Sciatic nerve (tissue), 2 donors: ENCODE data around the gene KPNA5. TPM values are rescaled to one million over a fixed set of nuclear protein-coding genes. Genes with fewer than 3 reads are reported as not detected.

Experiments used
- ATAC-seq: fragments of 200-7000 bp; cut with Tn5 transposase; one replicate; pipeline ENCODE4 v1.9.1; 2020; ENCODE audit warnings: mild to moderate bottlenecking, moderate library complexity
- DNase-seq: peaks from one replicate; pipeline ENCODE4 v3.0.0-alpha.2; 2020; ENCODE audit warnings: low spot score
- intact Hi-C: fragments of 100-400 bp; cut with DNase I; formaldehyde crosslinking; loops from one replicate; pipeline ENCODE4 v1.14.2; 2022
- total RNA-seq: library from RNA; stranded (reverse); fragmentation: NEBNext Ultra II Directional; extraction: Animal tissue kit (Norgen Biotek cat#: 25700); gene quantifications from one replicate; pipeline ENCODE4 v1.2.1, GENCODE V29; 2021
- donor health status: DM: no; HTN: no; CAD: no.
- donor health status: DM: no; HTN: no; CAD: no.

KPNA5 gene
- total RNA-seq, 1 donor from 2014 or later = 29.5 TPM

DNA sequence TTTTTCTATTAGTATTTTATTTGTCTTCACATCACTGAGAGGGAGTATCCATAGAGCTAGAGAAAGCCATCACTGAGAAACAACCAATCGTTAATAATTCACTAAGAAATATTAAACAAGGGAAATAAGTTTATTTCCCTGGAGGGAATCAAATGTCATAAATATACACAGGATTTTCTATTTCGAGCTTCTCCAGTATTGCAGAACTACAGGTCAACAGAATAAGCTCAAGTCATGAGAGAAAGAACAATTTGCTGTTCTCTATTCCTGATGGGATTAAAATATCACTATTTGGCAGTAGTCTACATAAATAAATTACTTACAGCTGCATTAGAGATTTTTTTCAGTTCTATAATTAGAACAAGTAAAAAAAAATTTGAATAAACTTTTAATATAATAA is 86.7 kb downstream of the KPNA5 start:
- intact Hi-C loops = no loop called here
- ATAC-seq = peak; percentile 73
- no peak for DNase-seq

DNA sequence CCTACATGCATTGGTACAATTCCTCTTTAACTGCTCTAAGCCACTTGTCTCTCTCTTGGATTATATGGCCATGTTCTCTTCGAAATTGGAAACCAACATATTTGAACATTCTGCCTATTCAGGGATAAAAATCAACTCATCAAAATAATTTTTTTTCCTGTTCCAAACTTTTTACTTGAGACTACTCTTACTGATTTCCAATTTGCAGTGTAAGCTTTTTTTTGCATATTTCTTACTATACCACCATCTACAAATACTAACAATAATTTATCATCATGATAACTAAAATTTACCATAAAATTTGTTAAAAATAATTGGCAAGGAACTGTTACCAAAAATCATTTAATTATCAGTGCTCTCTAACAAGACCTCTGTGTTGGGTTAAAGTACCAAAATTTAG is 91.4 kb downstream of the KPNA5 start:
- intact Hi-C loops = no loop called here
- ATAC-seq (no peak), DNase-seq (no peak)

DNA sequence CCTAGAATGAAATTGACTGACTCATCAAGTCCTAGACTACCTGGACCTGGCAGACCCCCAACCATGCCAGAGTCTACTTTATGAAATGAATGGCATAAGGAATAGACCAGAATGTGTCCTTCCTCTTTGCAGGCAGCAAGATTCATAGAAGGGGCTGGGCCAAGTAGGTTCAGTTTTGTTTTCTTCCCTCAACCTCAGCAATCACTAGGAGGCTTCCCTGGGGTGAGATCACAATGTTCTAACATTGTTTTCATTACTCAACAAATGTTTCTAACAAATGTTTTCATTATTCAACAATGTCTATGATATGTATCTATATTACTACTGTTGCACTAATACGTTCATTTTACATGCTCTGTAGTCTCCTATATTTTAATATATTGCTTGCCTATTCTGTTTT is 92.9 kb downstream of the KPNA5 start:
- peak; percentile 48 for ATAC-seq
- intact Hi-C loops = no loop called here
- no peak for DNase-seq

DNA sequence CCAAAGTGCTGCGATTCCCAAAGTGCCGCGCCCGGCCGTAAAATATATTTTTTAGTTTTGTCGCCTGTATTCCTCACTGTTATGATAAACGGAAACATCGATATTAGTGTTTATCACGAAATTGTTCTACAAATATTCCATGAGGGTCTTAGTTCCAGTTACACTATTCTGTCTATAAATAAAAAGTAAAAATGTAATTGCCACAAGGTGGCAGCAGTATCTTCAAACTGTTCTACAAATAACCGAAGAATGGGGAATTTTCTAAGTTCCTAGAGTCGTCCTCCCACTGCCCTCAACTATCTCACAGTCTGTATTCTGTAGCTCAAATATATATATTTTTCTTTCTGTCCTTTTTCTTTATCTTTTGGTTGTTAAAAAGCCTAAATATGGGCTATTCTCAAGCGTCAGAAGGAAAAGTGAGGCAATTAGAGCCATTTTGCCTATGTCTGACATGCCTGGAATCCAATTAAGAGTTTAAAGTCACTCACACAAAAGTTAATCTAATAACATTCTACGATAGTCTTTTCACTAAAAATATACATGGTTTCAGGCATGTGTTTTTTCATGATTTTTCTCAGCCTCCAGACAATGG is 98.7 kb downstream of the KPNA5 start:
- no peak for DNase-seq
- intact Hi-C loops = no loop called here
- peak; percentile 48 for ATAC-seq

DNA sequence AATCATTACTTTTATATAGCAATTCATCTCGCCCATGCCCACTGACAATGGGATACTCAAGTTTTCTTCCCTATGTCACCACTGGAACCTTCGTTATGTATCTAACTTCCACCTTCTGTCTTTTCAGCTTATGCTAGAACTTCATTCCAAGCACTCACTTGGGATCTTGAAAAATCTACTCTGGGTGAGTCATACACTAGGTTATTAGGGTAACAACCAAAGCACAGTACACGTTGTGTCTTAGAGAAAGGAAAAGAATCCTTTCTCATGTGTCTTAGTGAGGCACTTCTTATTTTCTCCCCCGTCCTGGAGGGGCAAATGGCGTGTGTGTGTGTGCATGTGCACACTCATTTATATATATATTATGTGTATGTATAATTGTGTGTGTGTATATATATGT is 102.8 kb downstream of the KPNA5 start:
- intact Hi-C loops = no loop called here
- DNase-seq (no peak), ATAC-seq (peak; percentile 72)

Other genes starting within 250 kb of the KPNA5 start
- gene CALHM6, start 219.8 kb upstream of the KPNA5 start, total RNA-seq = 5.5 TPM
- gene CALHM5, start 169.6 kb upstream of the KPNA5 start, total RNA-seq = 5.3 TPM
- 0.22 TPM for gene TRAPPC3L, start 135.5 kb upstream of the KPNA5 start, total RNA-seq
- gene CALHM4, start 127.5 kb upstream of the KPNA5 start, total RNA-seq = not detected
- 39.6 TPM for gene RWDD1, start 109.7 kb upstream of the KPNA5 start, total RNA-seq
- 0.18 TPM for gene RSPH4A, start 64.7 kb upstream of the KPNA5 start, total RNA-seq
- gene ZUP1, start 12.4 kb upstream of the KPNA5 start, total RNA-seq = 14.7 TPM
- 8.9 TPM for gene FAM162B, start 84.5 kb downstream of the KPNA5 start, total RNA-seq
- not detected for gene GPRC6A, start 147.9 kb downstream of the KPNA5 start, total RNA-seq
- gene RFX6, start 196.0 kb downstream of the KPNA5 start, total RNA-seq = not detected